Measurements from ENCODE around the gene NBAS.
"Not testable (repeated sequence)": the region's sequence is repeated elsewhere in the genome, so short reads cannot be mapped to it uniquely, and the experiment has no call there.

NBAS gene

GRCh38 chr2:15407666-15408065 is 153.5 kb downstream of the NBAS start:
- DNase-seq (ENCODE audit: extremely low read depth, insufficient read length): no peak
- H3K4me3 ChIP-seq (replicated peaks; ENCODE audit: low read depth, low read length): no peak overlapping the region
- TF ChIP-seq, protein P1, sequence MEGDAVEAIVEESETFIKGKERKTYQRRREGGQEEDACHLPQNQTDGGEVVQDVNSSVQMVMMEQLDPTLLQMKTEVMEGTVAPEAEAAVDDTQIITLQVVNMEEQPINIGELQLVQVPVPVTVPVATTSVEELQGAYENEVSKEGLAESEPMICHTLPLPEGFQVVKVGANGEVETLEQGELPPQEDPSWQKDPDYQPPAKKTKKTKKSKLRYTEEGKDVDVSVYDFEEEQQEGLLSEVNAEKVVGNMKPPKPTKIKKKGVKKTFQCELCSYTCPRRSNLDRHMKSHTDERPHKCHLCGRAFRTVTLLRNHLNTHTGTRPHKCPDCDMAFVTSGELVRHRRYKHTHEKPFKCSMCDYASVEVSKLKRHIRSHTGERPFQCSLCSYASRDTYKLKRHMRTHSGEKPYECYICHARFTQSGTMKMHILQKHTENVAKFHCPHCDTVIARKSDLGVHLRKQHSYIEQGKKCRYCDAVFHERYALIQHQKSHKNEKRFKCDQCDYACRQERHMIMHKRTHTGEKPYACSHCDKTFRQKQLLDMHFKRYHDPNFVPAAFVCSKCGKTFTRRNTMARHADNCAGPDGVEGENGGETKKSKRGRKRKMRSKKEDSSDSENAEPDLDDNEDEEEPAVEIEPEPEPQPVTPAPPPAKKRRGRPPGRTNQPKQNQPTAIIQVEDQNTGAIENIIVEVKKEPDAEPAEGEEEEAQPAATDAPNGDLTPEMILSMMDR (IDR thresholded peaks at IDR 0.05; ENCODE audit: insufficient read depth, low read length, poor library complexity, severe bottlenecking): no peak
- H3K36me3 ChIP-seq (ENCODE audit: control insufficient read depth, insufficient read depth, low read length): no peaks in the 10 kb centered on the region; the same call in 1 of the 2 replicates
- H3K27me3 ChIP-seq (replicated peaks; ENCODE audit: control insufficient read depth, insufficient read depth, low read length): no peaks in the 10 kb centered on the region

DNA sequence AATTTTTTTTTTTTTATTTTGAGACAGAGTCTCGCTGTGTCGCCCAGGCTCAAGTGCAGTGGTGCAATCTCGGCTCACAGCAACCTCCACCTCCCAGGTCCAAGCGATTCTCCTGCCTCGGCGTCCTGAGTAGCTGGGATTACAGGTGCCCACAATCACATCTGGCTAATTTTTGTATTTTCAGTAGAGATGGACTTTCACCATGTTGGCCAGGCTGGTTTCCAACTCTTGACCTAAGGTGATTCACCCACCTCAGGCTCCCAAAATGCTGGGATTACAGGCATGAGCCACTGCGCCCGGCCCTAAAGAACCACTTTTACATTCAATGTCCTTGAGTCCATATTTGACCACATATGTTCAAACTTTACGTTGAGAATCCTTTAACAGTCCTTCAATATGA is 156.6 kb downstream of the NBAS start:
- not testable (repeated sequence) for H3K27me3 ChIP-seq (replicated peaks; ENCODE audit: control insufficient read depth, insufficient read depth, low read length); DNase-seq (ENCODE audit: extremely low read depth, insufficient read length)

GRCh38 chr2:15400240-15400826 is 160.8 kb downstream of the NBAS start:
- no peak for DNase-seq (ENCODE audit: extremely low read depth, insufficient read length)
- no peaks in the 10 kb centered on the region for H3K27me3 ChIP-seq (replicated peaks; ENCODE audit: control insufficient read depth, insufficient read depth, low read length)
- no peaks in the 10 kb centered on the region for H3K36me3 ChIP-seq (ENCODE audit: control insufficient read depth, insufficient read depth, low read length)
- no peak overlapping the region for H3K4me3 ChIP-seq (replicated peaks; ENCODE audit: low read depth, low read length)
- TF ChIP-seq, protein P1 (IDR thresholded peaks at IDR 0.05; ENCODE audit: insufficient read depth, low read length, poor library complexity, severe bottlenecking): no peak

More for the DNA sequence above, 156.6 kb downstream of the NBAS start:
- not testable (repeated sequence) for H3K36me3 ChIP-seq (ENCODE audit: control insufficient read depth, insufficient read depth, low read length); H3K4me3 ChIP-seq (replicated peaks; ENCODE audit: low read depth, low read length)

DNA sequence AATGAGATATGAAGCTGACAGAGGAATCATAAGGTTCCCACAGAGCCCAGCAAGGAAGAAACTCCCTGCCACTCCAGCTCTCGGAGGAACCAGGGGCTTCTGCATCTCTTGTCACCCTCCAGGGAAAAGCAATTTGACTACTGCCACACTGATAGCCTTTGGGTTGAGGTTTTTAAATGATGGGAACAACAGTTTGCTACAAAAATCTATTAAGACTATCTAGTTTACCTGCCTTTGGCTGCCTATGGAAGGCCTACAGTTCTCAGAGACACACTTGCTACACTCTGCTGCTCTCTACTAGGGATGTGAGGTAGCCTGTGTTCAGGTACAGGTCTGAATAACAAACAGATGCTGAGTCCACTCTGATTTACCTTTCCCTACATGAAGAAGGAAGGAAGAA is 161.9 kb downstream of the NBAS start:
- DNase-seq (ENCODE audit: extremely low read depth, insufficient read length): no peak
- Histone ChIP-seq H3K27me3 (replicated peaks; ENCODE audit: control insufficient read depth, insufficient read depth, low read length) (no peaks in the 10 kb centered on the region), H3K36me3 (ENCODE audit: control insufficient read depth, insufficient read depth, low read length) (no peaks in the 10 kb centered on the region), H3K4me3 (replicated peaks; ENCODE audit: low read depth, low read length) (no peak overlapping the region)
- TF ChIP-seq, protein P1 (IDR thresholded peaks at IDR 0.05; ENCODE audit: insufficient read depth, low read length, poor library complexity, severe bottlenecking): no peak

DNA sequence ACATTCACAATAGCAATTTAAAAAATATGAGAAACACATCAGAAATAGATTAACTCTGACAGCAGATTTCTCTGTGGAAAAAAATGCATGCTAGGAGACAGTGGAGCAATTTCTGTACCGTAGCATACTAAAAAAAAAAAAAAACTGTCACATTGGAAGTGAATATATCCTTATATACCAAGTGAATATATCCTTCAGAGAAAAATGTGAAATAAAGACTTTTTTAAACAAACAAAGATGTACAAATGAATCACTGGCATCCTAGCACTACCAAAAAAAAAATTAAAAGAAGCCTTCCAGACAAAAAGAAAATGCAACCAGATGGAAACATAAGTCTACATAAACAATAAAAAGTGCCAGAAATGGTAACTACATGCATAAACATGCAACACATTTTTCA is 169.4 kb downstream of the NBAS start:
- H3K36me3 ChIP-seq (ENCODE audit: control insufficient read depth, insufficient read depth, low read length): no peaks in the 10 kb centered on the region
- TF ChIP-seq, protein P1 (IDR thresholded peaks at IDR 0.05; ENCODE audit: insufficient read depth, low read length, poor library complexity, severe bottlenecking): no peak

DNA sequence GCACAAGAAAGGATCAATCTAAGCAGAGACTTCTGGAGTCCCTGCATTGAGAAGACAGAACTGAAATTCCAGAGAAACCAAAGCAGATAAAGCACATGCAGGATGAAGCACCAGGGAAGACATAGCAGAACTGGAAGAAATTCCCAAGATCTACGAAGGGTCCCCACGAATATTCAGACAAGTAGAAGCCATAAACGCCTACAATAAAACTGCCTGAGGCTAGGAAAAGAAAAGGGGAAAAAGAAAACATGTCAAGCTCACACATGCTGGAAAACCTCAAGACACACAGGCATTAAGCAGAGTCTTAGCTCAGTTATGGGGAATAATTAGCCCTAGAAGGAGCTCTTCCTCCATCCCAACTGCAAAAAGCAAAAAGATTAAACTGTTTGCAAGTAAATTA is 171.2 kb downstream of the NBAS start:
- no peak overlapping the region for H3K4me3 ChIP-seq (replicated peaks; ENCODE audit: low read depth, low read length)
- TF ChIP-seq, protein P1 (IDR thresholded peaks at IDR 0.05; ENCODE audit: insufficient read depth, low read length, poor library complexity, severe bottlenecking): no peak
- no peaks in the 10 kb centered on the region for H3K27me3 ChIP-seq (replicated peaks; ENCODE audit: control insufficient read depth, insufficient read depth, low read length)
- H3K36me3 ChIP-seq (ENCODE audit: control insufficient read depth, insufficient read depth, low read length): no peaks in the 10 kb centered on the region
- DNase-seq (ENCODE audit: extremely low read depth, insufficient read length): no peak

More for the DNA sequence above, 169.4 kb downstream of the NBAS start:
- H3K27me3 ChIP-seq (replicated peaks; ENCODE audit: control insufficient read depth, insufficient read depth, low read length): no peaks in the 10 kb centered on the region
- DNase-seq (ENCODE audit: extremely low read depth, insufficient read length): no peak
- no peak overlapping the region for H3K4me3 ChIP-seq (replicated peaks; ENCODE audit: low read depth, low read length)
